H1 (cell line): ENCODE data around the gene BBS7. TPM values are rescaled to one million over a fixed set of nuclear protein-coding genes. Genes with fewer than 3 reads are reported as not detected.

Source experiments
- CTCF ChIA-PET: fragments of 300-600 bp; sonication (Branson Sonifier 250); formaldehyde crosslinking; loops from one replicate; lab custom pipeline; 2021; ENCODE audit not compliant: partially characterized antibody; lab: Charles Lee
- POLR2A ChIA-PET: fragments of 300-600 bp; sonication (Branson Sonifier 250); formaldehyde crosslinking; loops from one replicate; lab custom pipeline; 2021; ENCODE audit warnings: inconsistent platforms; ENCODE audit not compliant: partially characterized antibody; lab: Charles Lee
- DNase-seq, 2 experiments: peaks; one replicate each; pipeline versions ENCODE4 v3.0.0 to v3.0.0-alpha.2; 2010 to 2022; ENCODE audit warnings: low spot score in 2 of 2, low read depth in 1 of 2, mixed read lengths in 1 of 2
- FAIRE-seq: peaks from 2 replicates; lab custom pipeline; 2011; peaks lifted over from hg19 to GRCh38; lab: Jason Lieb, UNC
- H2AFZ ChIP-seq: 2 replicates; pipeline ENCODE4 v1.8.1; 2012; ENCODE audit warnings: low read length, inconsistent platforms
- H2AK5ac ChIP-seq: 2 replicates; pipeline ENCODE4 v1.6.1; 2013; ENCODE audit warnings: low read depth, low read length
- H2BK120ac ChIP-seq: replicated peaks from 2 replicates; pipeline ENCODE3; 2013; ENCODE audit warnings: low read depth, low read length, inconsistent platforms
- H2BK12ac ChIP-seq: 2 replicates; pipeline ENCODE4 v1.6.1; 2013; ENCODE audit warnings: low read depth, low read length
- H2BK15ac ChIP-seq: 2 replicates; pipeline ENCODE4 v1.6.1; 2013; ENCODE audit warnings: low read length
- H2BK20ac ChIP-seq: 2 replicates; pipeline ENCODE4 v1.6.1; 2013; ENCODE audit warnings: low read length
- H2BK5ac ChIP-seq: 2 replicates; pipeline ENCODE4 v1.6.1; 2013; ENCODE audit warnings: low read depth, low read length
- H3K14ac ChIP-seq: 2 replicates; pipeline ENCODE4 v1.6.1; 2013; ENCODE audit warnings: inconsistent platforms; ENCODE audit not compliant: insufficient read length
- H3K18ac ChIP-seq: 2 replicates; pipeline ENCODE4 v1.6.1; 2013; ENCODE audit warnings: low read length; ENCODE audit errors: extremely low read depth
- H3K23ac ChIP-seq: 2 replicates; pipeline ENCODE4 v1.6.1; 2013; ENCODE audit warnings: inconsistent platforms; ENCODE audit not compliant: insufficient read length
- H3K23me2 ChIP-seq: 2 replicates; pipeline ENCODE4 v1.6.1; 2013; ENCODE audit warnings: low read depth, low read length
- H3K27ac ChIP-seq: 2 replicates; pipeline ENCODE4 v1.6.1; 2011; ENCODE audit warnings: low read depth, low read length, inconsistent platforms
- H3K27me3 ChIP-seq, 4 experiments: replicated peaks in 1 of 4; 1 replicate in 1 of 4; 2 replicates in 3 of 4; pipeline versions ENCODE4 v1.6.1 to v1.8.1; 2011 to 2013; ENCODE audit warnings: low read length in 3 of 4, mild to moderate bottlenecking in 3 of 4, inconsistent platforms in 2 of 4, mixed read lengths in 2 of 4, moderate library complexity in 1 of 4; ENCODE audit not compliant: control insufficient read depth in 3 of 4, insufficient read depth in 3 of 4; ENCODE audit errors: extremely low read depth in 1 of 4
- H3K36me3 ChIP-seq, 4 experiments: 2 replicates each; pipeline versions ENCODE4 v1.6.1 to v1.8.1; 2011 to 2013; ENCODE audit warnings: mild to moderate bottlenecking in 4 of 4, low read length in 3 of 4, moderate library complexity in 2 of 4, control low read depth in 1 of 4, inconsistent platforms in 1 of 4; ENCODE audit not compliant: insufficient read depth in 4 of 4, control insufficient read depth in 2 of 4
- H3K4ac ChIP-seq: replicated peaks from 2 replicates; pipeline ENCODE3; 2013; ENCODE audit warnings: low read length, low read depth, mixed read lengths, inconsistent platforms; ENCODE audit not compliant: insufficient read length
- H3K4me1 ChIP-seq, 4 experiments: replicated peaks in 1 of 4; 1 replicate in 1 of 4; 2 replicates in 3 of 4; pipeline versions ENCODE4 v1.6.1 to v1.8.1; 2011 to 2013; ENCODE audit warnings: low read length in 3 of 4, inconsistent platforms in 2 of 4, mixed read lengths in 1 of 4; ENCODE audit not compliant: insufficient read depth in 4 of 4, control insufficient read depth in 3 of 4
- H3K4me2 ChIP-seq, 2 experiments: 2 replicates each; pipeline versions ENCODE4 v1.6.1 to v1.8.1; 2011 to 2013; ENCODE audit warnings: low read depth in 2 of 2, low read length in 2 of 2, control low read depth in 1 of 2, inconsistent platforms in 1 of 2, mild to moderate bottlenecking in 1 of 2; ENCODE audit not compliant: insufficient read depth in 1 of 2
- H3K4me3 ChIP-seq, 4 experiments: fragments of 200-600, 300-600 bp in 1 of 4; sonication (generic), shearing (Covaris generic), sonication (Bioruptor Twin) in 1 of 4; 2 replicates each; pipeline versions ENCODE4 v1.5.1 to v1.8.1; 2011 to 2016; ENCODE audit warnings: low read length in 4 of 4, low read depth in 3 of 4, control low read depth in 2 of 4, inconsistent platforms in 2 of 4, mild to moderate bottlenecking in 2 of 4, mixed read lengths in 1 of 4, moderate library complexity in 1 of 4; ENCODE audit not compliant: insufficient read depth in 2 of 4; ENCODE audit errors: extremely low read depth in 1 of 4
- H3K56ac ChIP-seq: replicated peaks from 2 replicates; pipeline ENCODE3; 2013; ENCODE audit warnings: low read depth, mild to moderate bottlenecking, mixed read lengths, low read length, inconsistent platforms; ENCODE audit not compliant: insufficient read length
- H3K79me1 ChIP-seq: 2 replicates; pipeline ENCODE4 v1.6.1; 2013; ENCODE audit warnings: low read depth, low read length, control low read depth
- H3K79me2 ChIP-seq, 2 experiments: 2 replicates each; pipeline versions ENCODE4 v1.6.1 to v1.8.1; 2012 to 2013; ENCODE audit warnings: low read length in 2 of 2, mild to moderate bottlenecking in 2 of 2, inconsistent platforms in 1 of 2; ENCODE audit not compliant: insufficient read depth in 2 of 2, control insufficient read depth in 1 of 2
- H3K9ac ChIP-seq, 4 experiments: replicated peaks in 1 of 4; 1 replicate in 1 of 4; 2 replicates in 3 of 4; pipeline versions ENCODE4 v1.6.1 to v1.8.1; 2011 to 2013; ENCODE audit warnings: low read depth in 3 of 4, low read length in 3 of 4, control low read depth in 2 of 4, mild to moderate bottlenecking in 2 of 4, moderate library complexity in 2 of 4, inconsistent platforms in 1 of 4; ENCODE audit errors: extremely low read depth in 1 of 4
- H3K9me3 ChIP-seq, 2 experiments: 2 replicates each; pipeline versions ENCODE4 v1.6.1 to v1.8.1; 2012 to 2013; ENCODE audit warnings: mild to moderate bottlenecking in 2 of 2, moderate library complexity in 2 of 2, control low read depth in 1 of 2, inconsistent platforms in 1 of 2, low read depth in 1 of 2, low read length in 1 of 2, mixed read lengths in 1 of 2; ENCODE audit not compliant: insufficient read depth in 2 of 2
- H4K20me1 ChIP-seq, 2 experiments: replicated peaks in 1 of 2; 2 replicates each; pipeline versions ENCODE3 to v1.8.1; 2011 to 2013; ENCODE audit warnings: inconsistent platforms in 2 of 2, low read length in 2 of 2, mild to moderate bottlenecking in 1 of 2; ENCODE audit not compliant: insufficient read depth in 2 of 2, control insufficient read depth in 1 of 2
- H4K5ac ChIP-seq: 2 replicates; pipeline ENCODE4 v1.6.1; 2013; ENCODE audit warnings: low read length, low read depth, mixed read lengths, inconsistent platforms; ENCODE audit not compliant: insufficient read length
- H4K8ac ChIP-seq: 2 replicates; pipeline ENCODE4 v1.8.0; 2013; ENCODE audit warnings: mild to moderate bottlenecking, moderate library complexity, low read length, inconsistent platforms; ENCODE audit not compliant: insufficient read depth; ENCODE audit errors: extremely low read depth
- H4K91ac ChIP-seq: replicated peaks from 2 replicates; pipeline ENCODE3; 2013; ENCODE audit warnings: low read length, mixed read lengths, inconsistent platforms; ENCODE audit not compliant: insufficient read length
- RNF2 ChIP-seq: fragments of 200-900, 300-1000 bp; sonication (generic); IDR thresholded peaks from 2 replicates; pipeline ENCODE4 v1.7.1; 2016; ENCODE audit warnings: borderline replicate concordance, low read depth, mild to moderate bottlenecking, antibody characterized with exemption, low read length; ENCODE audit not compliant: poor library complexity, severe bottlenecking; ENCODE audit errors: missing control alignments
- TAF7 ChIP-seq: optimal IDR thresholded peaks from 2 replicates; pipeline ENCODE3; 2011; ENCODE audit warnings: low read depth, mild to moderate bottlenecking, inconsistent platforms, low read length, moderate library complexity, borderline replicate concordance
- TCF12 ChIP-seq: IDR thresholded peaks from 2 replicates; pipeline ENCODE4 v1.6.1; 2011; ENCODE audit warnings: low read depth, mild to moderate bottlenecking, low read length
- polyA plus RNA-seq, 7 experiments: library from polyadenylated mRNA; depleted of rRNA in 3 of 7; stranded (reverse) in 5 of 7; unstranded in 2 of 7; fragments of >200 nt in 5 of 7; fragments of 200-250 nt in 2 of 7; gene quantifications; 1 replicate in 5 of 7; 2 replicates in 1 of 7; 4 replicates in 1 of 7; pipeline versions ENCODE4 v1.2.1 to v1.2.3, GENCODE V29; 2011 to 2013; ENCODE audit warnings: missing spikeins in 2 of 7, mixed read lengths in 2 of 7
- total RNA-seq: library from RNA; stranded (reverse); fragmentation: NEBNext Ultra II Directional; extraction: Animal tissue kit (Norgen Biotek cat#: 25700); gene quantifications from 2 replicates; pipeline ENCODE4 v1.2.1, GENCODE V29; 2021
- TF ChIP-seq, protein P1 (sequence below), 3 experiments: IDR thresholded peaks; 1 replicate in 2 of 3; 2 replicates in 1 of 3; pipeline versions ENCODE4 v1.5.1 to v1.6.1; 2011; ENCODE audit warnings: low read length in 3 of 3, mild to moderate bottlenecking in 3 of 3, inconsistent platforms in 2 of 3, low read depth in 1 of 3, moderate library complexity in 1 of 3; ENCODE audit not compliant: insufficient read depth in 1 of 3; ENCODE audit errors: control extremely low read depth in 1 of 3
- TF ChIP-seq, protein P2 (sequence below): IDR thresholded peaks from 2 replicates; pipeline ENCODE4 v1.6.1; 2011; ENCODE audit warnings: low read length, improper control_type of control experiment
- TF ChIP-seq, protein P3 (sequence below): IDR thresholded peaks from 2 replicates; pipeline ENCODE4 v1.6.1; 2012; ENCODE audit warnings: low read length, inconsistent platforms
- TF ChIP-seq, protein P4 (sequence below): IDR thresholded peaks from 2 replicates; pipeline ENCODE4 v1.6.1; 2011; ENCODE audit warnings: low read depth, mild to moderate bottlenecking, low read length; ENCODE audit not compliant: insufficient read depth

BBS7 gene
- total and polyA plus RNA-seq, 2 of the 8 experiments (the other 6 are each of a cell fraction or from before 2014, with no cell fraction given) = 16.6 to 21.5 TPM

DNA sequence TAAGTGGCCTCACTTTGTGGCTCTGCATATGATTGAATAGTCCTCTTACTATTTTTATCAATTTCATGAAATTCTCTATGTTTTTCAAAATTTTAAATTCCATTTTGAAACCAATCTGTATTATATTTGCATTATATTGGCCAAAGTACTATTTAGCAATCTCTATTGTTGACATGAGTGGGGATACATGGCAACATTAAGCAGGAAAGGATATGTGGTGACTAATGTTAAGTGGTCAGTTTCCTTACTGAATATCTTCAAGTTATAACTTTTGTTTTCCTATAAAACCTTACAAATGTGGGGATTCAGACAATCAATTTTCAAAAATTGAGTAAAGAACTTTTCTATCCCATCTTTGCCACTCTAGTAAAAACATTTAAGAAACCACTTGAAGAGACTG is 10.2 kb downstream of the BBS7 start:
- Histone ChIP-seq H4K91ac (no peak overlapping the region), H3K9me3 (no peaks in the 10 kb centered on the region), H2BK120ac (no peak overlapping the region), H3K27ac (no peak overlapping the region), H3K23ac (no peak overlapping the region), H3K4me1 (no peaks in the 10 kb centered on the region), H3K79me2 (no peaks in the 10 kb centered on the region), H3K56ac (no peak overlapping the region), H4K20me1 (no peaks in the 10 kb centered on the region), H2BK20ac (no peak overlapping the region), H2AK5ac (no peak overlapping the region), H3K23me2 (no peaks in the 10 kb centered on the region), H3K18ac (no peak overlapping the region), H2BK12ac (no peak overlapping the region), H2BK5ac (no peak overlapping the region), H3K4me2 (no peak overlapping the region), H3K4ac (no peak overlapping the region), H2AFZ (no peak overlapping the region), H3K36me3 (peaks cover 0 to 18% (median under 1%) of the 10 kb centered on the region in 4 experiments; a peak in 2 of 8 replicates), H4K8ac (no peak overlapping the region), H3K79me1 (no peaks in the 10 kb centered on the region), H3K4me3 (no peak overlapping the region), H3K27me3 (no peaks in the 10 kb centered on the region), H2BK15ac (no peak overlapping the region), H4K5ac (no peak overlapping the region), H3K14ac (no peak overlapping the region), H3K9ac (no peak overlapping the region)
- ChIA-PET POLR2A (interaction anchor here (1.2 kb wide), 1 partner anchor 9 kb away, joined by 3 read pairs; no protein-coding TSS in a partner anchor), CTCF (no interaction called here)
- FAIRE-seq (no peak), DNase-seq (no peak)
- TF ChIP-seq, protein P1, sequence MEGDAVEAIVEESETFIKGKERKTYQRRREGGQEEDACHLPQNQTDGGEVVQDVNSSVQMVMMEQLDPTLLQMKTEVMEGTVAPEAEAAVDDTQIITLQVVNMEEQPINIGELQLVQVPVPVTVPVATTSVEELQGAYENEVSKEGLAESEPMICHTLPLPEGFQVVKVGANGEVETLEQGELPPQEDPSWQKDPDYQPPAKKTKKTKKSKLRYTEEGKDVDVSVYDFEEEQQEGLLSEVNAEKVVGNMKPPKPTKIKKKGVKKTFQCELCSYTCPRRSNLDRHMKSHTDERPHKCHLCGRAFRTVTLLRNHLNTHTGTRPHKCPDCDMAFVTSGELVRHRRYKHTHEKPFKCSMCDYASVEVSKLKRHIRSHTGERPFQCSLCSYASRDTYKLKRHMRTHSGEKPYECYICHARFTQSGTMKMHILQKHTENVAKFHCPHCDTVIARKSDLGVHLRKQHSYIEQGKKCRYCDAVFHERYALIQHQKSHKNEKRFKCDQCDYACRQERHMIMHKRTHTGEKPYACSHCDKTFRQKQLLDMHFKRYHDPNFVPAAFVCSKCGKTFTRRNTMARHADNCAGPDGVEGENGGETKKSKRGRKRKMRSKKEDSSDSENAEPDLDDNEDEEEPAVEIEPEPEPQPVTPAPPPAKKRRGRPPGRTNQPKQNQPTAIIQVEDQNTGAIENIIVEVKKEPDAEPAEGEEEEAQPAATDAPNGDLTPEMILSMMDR (IDR thresholded peaks at IDR 0.05; ENCODE audit: control extremely low read depth in 1 of 3, insufficient read depth in 1 of 3, low read depth in 1 of 3, low read length in 3 of 3) = no peak
- TF ChIP-seq, protein P2, sequence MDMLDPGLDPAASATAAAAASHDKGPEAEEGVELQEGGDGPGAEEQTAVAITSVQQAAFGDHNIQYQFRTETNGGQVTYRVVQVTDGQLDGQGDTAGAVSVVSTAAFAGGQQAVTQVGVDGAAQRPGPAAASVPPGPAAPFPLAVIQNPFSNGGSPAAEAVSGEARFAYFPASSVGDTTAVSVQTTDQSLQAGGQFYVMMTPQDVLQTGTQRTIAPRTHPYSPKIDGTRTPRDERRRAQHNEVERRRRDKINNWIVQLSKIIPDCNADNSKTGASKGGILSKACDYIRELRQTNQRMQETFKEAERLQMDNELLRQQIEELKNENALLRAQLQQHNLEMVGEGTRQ = no peak
- TF ChIP-seq TAF7 (no peak), RNF2 (no peak), TCF12 (no peak)
- TF ChIP-seq, protein P3, sequence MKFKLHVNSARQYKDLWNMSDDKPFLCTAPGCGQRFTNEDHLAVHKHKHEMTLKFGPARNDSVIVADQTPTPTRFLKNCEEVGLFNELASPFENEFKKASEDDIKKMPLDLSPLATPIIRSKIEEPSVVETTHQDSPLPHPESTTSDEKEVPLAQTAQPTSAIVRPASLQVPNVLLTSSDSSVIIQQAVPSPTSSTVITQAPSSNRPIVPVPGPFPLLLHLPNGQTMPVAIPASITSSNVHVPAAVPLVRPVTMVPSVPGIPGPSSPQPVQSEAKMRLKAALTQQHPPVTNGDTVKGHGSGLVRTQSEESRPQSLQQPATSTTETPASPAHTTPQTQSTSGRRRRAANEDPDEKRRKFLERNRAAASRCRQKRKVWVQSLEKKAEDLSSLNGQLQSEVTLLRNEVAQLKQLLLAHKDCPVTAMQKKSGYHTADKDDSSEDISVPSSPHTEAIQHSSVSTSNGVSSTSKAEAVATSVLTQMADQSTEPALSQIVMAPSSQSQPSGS = no peak
- TF ChIP-seq, protein P4, sequence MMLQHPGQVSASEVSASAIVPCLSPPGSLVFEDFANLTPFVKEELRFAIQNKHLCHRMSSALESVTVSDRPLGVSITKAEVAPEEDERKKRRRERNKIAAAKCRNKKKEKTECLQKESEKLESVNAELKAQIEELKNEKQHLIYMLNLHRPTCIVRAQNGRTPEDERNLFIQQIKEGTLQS = no peak
